Ishikawa (cell line): ENCODE results near the gene TAS2R41.

Source experiments
- CEBPB ChIP-seq: IDR thresholded peaks from 2 replicates; pipeline ENCODE4 v1.6.1; 2012
- CREB1 ChIP-seq: IDR thresholded peaks from 2 replicates; pipeline ENCODE4 v1.6.1; 2012; ENCODE audit warnings: low read depth
- EP300 ChIP-seq: IDR thresholded peaks from 2 replicates; pipeline ENCODE4 v1.6.1; 2012; ENCODE audit warnings: borderline replicate concordance
- FOXM1 ChIP-seq: IDR thresholded peaks from 2 replicates; pipeline ENCODE4 v1.6.1; 2012; ENCODE audit warnings: low read depth, borderline replicate concordance
- NFIC ChIP-seq: IDR thresholded peaks from 2 replicates; pipeline ENCODE4 v1.6.1; 2012
- RAD21 ChIP-seq: IDR thresholded peaks from 2 replicates; pipeline ENCODE4 v1.6.1; 2012; ENCODE audit warnings: low read depth
- TAF1 ChIP-seq: IDR thresholded peaks from 2 replicates; pipeline ENCODE4 v1.6.1; 2012; ENCODE audit warnings: low read depth, mild to moderate bottlenecking
- TCF12 ChIP-seq: IDR thresholded peaks from 2 replicates; pipeline ENCODE4 v1.6.1; 2012; ENCODE audit warnings: low read depth
- TEAD4 ChIP-seq: IDR thresholded peaks from 2 replicates; pipeline ENCODE4 v1.6.1; 2012
- YY1 ChIP-seq: IDR thresholded peaks from 2 replicates; pipeline ENCODE4 v1.6.1; 2012; ENCODE audit warnings: low read depth
- ZBTB7A ChIP-seq: IDR thresholded peaks from 2 replicates; pipeline ENCODE4 v1.6.1; 2012; ENCODE audit warnings: low read depth
- TF ChIP-seq, protein P1 (sequence below): IDR thresholded peaks from 2 replicates; pipeline ENCODE4 v1.6.1; 2012
- TF ChIP-seq, protein P2 (sequence below): IDR thresholded peaks from 2 replicates; pipeline ENCODE4 v1.6.1; 2012; ENCODE audit warnings: low read depth, mild to moderate bottlenecking
- TF ChIP-seq, protein P3 (sequence below): IDR thresholded peaks from 2 replicates; pipeline ENCODE4 v1.6.1; 2012

DNA sequence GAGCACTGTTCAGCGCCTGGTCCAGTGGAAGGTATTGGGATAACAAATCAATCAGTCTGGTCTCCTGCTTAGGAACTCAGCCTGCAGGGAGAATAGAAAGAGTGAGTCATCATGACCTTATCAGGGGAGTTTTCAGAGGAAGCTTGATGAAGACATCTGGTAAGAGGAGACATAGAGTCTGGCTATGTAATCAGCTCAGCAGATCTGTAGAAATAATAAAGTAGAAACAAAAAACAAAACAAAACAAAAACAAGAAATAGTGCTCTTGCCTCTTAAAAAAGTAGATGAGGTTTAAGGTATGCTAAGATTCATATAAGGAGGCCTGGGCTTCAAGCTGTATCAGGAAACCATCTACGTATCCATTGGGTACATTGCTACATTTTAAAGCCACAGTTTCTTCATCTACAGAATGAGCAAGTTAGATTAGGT lies 14.4 kb downstream of the TAS2R41 start:
- TF ChIP-seq EP300 (no peak), TAF1 (no peak), RAD21 (no peak), ZBTB7A (no peak), TEAD4 (no peak), YY1 (no peak), CEBPB (no peak), FOXM1 (no peak), NFIC (no peak), CREB1 (no peak), TCF12 (no peak)
- TF ChIP-seq, protein P1, sequence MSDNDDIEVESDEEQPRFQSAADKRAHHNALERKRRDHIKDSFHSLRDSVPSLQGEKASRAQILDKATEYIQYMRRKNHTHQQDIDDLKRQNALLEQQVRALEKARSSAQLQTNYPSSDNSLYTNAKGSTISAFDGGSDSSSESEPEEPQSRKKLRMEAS: no peak
- TF ChIP-seq, protein P2, sequence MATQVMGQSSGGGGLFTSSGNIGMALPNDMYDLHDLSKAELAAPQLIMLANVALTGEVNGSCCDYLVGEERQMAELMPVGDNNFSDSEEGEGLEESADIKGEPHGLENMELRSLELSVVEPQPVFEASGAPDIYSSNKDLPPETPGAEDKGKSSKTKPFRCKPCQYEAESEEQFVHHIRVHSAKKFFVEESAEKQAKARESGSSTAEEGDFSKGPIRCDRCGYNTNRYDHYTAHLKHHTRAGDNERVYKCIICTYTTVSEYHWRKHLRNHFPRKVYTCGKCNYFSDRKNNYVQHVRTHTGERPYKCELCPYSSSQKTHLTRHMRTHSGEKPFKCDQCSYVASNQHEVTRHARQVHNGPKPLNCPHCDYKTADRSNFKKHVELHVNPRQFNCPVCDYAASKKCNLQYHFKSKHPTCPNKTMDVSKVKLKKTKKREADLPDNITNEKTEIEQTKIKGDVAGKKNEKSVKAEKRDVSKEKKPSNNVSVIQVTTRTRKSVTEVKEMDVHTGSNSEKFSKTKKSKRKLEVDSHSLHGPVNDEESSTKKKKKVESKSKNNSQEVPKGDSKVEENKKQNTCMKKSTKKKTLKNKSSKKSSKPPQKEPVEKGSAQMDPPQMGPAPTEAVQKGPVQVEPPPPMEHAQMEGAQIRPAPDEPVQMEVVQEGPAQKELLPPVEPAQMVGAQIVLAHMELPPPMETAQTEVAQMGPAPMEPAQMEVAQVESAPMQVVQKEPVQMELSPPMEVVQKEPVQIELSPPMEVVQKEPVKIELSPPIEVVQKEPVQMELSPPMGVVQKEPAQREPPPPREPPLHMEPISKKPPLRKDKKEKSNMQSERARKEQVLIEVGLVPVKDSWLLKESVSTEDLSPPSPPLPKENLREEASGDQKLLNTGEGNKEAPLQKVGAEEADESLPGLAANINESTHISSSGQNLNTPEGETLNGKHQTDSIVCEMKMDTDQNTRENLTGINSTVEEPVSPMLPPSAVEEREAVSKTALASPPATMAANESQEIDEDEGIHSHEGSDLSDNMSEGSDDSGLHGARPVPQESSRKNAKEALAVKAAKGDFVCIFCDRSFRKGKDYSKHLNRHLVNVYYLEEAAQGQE: no peak
- TF ChIP-seq, protein P3, sequence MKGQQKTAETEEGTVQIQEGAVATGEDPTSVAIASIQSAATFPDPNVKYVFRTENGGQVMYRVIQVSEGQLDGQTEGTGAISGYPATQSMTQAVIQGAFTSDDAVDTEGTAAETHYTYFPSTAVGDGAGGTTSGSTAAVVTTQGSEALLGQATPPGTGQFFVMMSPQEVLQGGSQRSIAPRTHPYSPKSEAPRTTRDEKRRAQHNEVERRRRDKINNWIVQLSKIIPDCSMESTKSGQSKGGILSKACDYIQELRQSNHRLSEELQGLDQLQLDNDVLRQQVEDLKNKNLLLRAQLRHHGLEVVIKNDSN: no peak
